ENCODE results near the gene CTCFL. TPM values are rescaled to one million over a fixed set of nuclear protein-coding genes. Genes with fewer than 3 reads are reported as not detected.

Gene CTCFL
- total RNA-seq, 1 experiment from 2014 or later: not detected

GRCh38 chr20:57568960-57569359 is 44.0 kb upstream of the CTCFL start:
- no TSS peak for BruUV-seq (replicated peaks)
- H3K4me3 ChIP-seq: no peak overlapping the region
- H3K79me2 ChIP-seq (ENCODE audit: low read depth): no peaks in the 10 kb centered on the region
- no peak overlapping the region for H3K27ac ChIP-seq
- TF ChIP-seq CTCF (conservative IDR thresholded peaks at IDR 0.05): no peak
- no peak for TF ChIP-seq EZH2 (IDR thresholded peaks at IDR 0.05; ENCODE audit: low read depth)
- intact Hi-C loops (cut with micrococcal nuclease; ENCODE audit: unreplicated experiment): no loop called here
- no peaks in the 10 kb centered on the region for H3K9me3 ChIP-seq (ENCODE audit: insufficient read depth, low read depth)
- no peaks in the 10 kb centered on the region for H3K36me3 ChIP-seq (ENCODE audit: low read depth)
- CTCF ChIA-PET: no interaction called here
- H3K9me2 ChIP-seq (ENCODE audit: insufficient read depth): no peaks in the 10 kb centered on the region
- no peak overlapping the region for H3K4me2 ChIP-seq
- H4K20me1 ChIP-seq (ENCODE audit: insufficient read depth): no peaks in the 10 kb centered on the region; the same call in 1 of the 2 replicates
- H3K4me1 ChIP-seq (replicated peaks; ENCODE audit: insufficient read depth): no peaks in the 10 kb centered on the region
- POLR2A ChIA-PET (ENCODE audit: unreplicated experiment): no interaction called here
- peaks cover 98% of the 10 kb centered on the region for H3K27me3 ChIP-seq (ENCODE audit: insufficient read depth, low read depth)
- no peak for DNase-seq
- no peaks in the 10 kb centered on the region for H3F3A ChIP-seq (ENCODE audit: insufficient read depth, low read depth)
- H2AFZ ChIP-seq: no peak overlapping the region

- Histone ChIP-seq H3K9me2 (ENCODE audit: insufficient read depth) (no peaks in the 10 kb centered on the region), H3F3A (ENCODE audit: insufficient read depth, low read depth) (no peaks in the 10 kb centered on the region), H2AFZ (no peak overlapping the region), H3K9me3 (ENCODE audit: insufficient read depth, low read depth) (no peaks in the 10 kb centered on the region), H4K20me1 (ENCODE audit: insufficient read depth) (no peaks in the 10 kb centered on the region; the same call in 1 of the 2 replicates), H3K4me3 (no peak overlapping the region), H3K27ac (no peak overlapping the region), H3K27me3 (ENCODE audit: insufficient read depth, low read depth) (peaks cover 98% of the 10 kb centered on the region), H3K4me1 (replicated peaks; ENCODE audit: insufficient read depth) (no peaks in the 10 kb centered on the region), H3K4me2 (no peak overlapping the region), H3K79me2 (ENCODE audit: low read depth) (no peaks in the 10 kb centered on the region), H3K36me3 (ENCODE audit: low read depth) (no peaks in the 10 kb centered on the region)
- BruUV-seq (replicated peaks): no TSS peak
- no peak for TF ChIP-seq EZH2 (IDR thresholded peaks at IDR 0.05; ENCODE audit: low read depth)
- no peak for TF ChIP-seq CTCF (conservative IDR thresholded peaks at IDR 0.05)
- intact Hi-C loops (cut with micrococcal nuclease; ENCODE audit: unreplicated experiment): no loop called here
- no peak for DNase-seq
- ChIA-PET POLR2A (ENCODE audit: unreplicated experiment) (no interaction called here), CTCF (no interaction called here)
Observed at GRCh38 chr20:57568088-57568896, 43.4 kb upstream of the CTCFL start.

DNA sequence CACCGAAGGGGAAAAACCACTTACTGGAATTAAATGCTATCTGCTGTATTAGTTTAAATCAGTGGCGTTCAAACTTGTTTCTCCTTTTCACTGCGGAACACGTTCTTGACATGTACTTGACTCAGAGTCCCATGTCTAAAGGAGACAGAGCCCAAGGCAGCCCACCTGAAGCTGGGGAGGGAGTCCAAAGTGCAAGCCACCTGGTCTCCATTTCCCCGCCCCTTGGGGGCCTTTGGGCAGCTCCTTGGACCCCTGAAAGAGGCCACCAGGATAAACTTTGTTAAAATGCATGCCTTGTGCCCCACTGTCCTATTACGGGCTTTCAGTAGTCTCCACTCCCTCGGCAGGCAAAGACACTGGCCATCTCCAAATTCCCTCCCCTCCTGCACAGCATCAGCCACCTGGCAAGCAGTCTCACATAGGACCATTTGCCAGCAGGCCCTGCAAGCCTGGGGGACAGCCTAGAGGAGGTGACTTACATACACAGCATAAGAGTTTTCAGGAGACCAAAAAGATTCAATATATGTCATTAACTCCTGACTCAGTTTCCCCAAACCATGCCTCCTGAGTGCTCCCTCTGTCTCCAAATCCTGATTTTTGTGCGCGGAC is 42.6 kb upstream of the CTCFL start:
- no peaks in the 10 kb centered on the region; the same call in 1 of the 2 replicates for H4K20me1 ChIP-seq (ENCODE audit: insufficient read depth)
- H3K4me2 ChIP-seq: no peak overlapping the region
- no peaks in the 10 kb centered on the region for H3K9me3 ChIP-seq (ENCODE audit: insufficient read depth, low read depth)
- H3K4me1 ChIP-seq (replicated peaks; ENCODE audit: insufficient read depth): no peaks in the 10 kb centered on the region
- no peaks in the 10 kb centered on the region for H3K36me3 ChIP-seq (ENCODE audit: low read depth)
- no peaks in the 10 kb centered on the region for H3K79me2 ChIP-seq (ENCODE audit: low read depth)
- no peak overlapping the region for H3K27ac ChIP-seq
- H3K4me3 ChIP-seq: no peak overlapping the region
- no peak for TF ChIP-seq CTCF (conservative IDR thresholded peaks at IDR 0.05)
- TF ChIP-seq EZH2 (IDR thresholded peaks at IDR 0.05; ENCODE audit: low read depth): no peak
- H3F3A ChIP-seq (ENCODE audit: insufficient read depth, low read depth): no peaks in the 10 kb centered on the region
- DNase-seq: no peak
- H2AFZ ChIP-seq: no peak overlapping the region
- BruUV-seq (replicated peaks): no TSS peak
- ChIA-PET POLR2A (ENCODE audit: unreplicated experiment) (no interaction called here), CTCF (no interaction called here)
- H3K27me3 ChIP-seq (ENCODE audit: insufficient read depth, low read depth): peaks cover 98% of the 10 kb centered on the region
- intact Hi-C loops (cut with micrococcal nuclease; ENCODE audit: unreplicated experiment): no loop called here
- H3K9me2 ChIP-seq (ENCODE audit: insufficient read depth): no peaks in the 10 kb centered on the region
